Activated T-helper 17 cell treated with anti-CD3 and anti-CD28 coated beads, Interleukin-2, amount 50 U/mL, for 72 hours (primary cell): ENCODE measurements around the gene LARGE1. TPM values are rescaled to one million over a fixed set of nuclear protein-coding genes. Genes with fewer than 3 reads are reported as not detected.

ENCODE experiments used
- ATAC-seq: fragments of 150-1000 bp; cut with Tn5 transposase; replicated peaks from 2 replicates; pipeline ENCODE4 v1.10.0; 2021; ENCODE audit warnings: mild to moderate bottlenecking, moderate library complexity
- H3K27ac Mint-ChIP-seq: one replicate; pipeline ENCODE4 v1.8.0; 2022; ENCODE audit warnings: mixed read lengths
- H3K27me3 Mint-ChIP-seq: one replicate; pipeline ENCODE4 v1.8.0; 2022; ENCODE audit warnings: mixed read lengths
- H3K36me3 Mint-ChIP-seq: one replicate; pipeline ENCODE4 v1.8.0; 2022; ENCODE audit warnings: low read depth, mild to moderate bottlenecking, mixed read lengths
- H3K4me1 Mint-ChIP-seq: one replicate; pipeline ENCODE4 v1.8.0; 2022; ENCODE audit warnings: mixed read lengths
- H3K4me3 Mint-ChIP-seq: one replicate; pipeline ENCODE4 v1.8.0; 2022; ENCODE audit warnings: mild to moderate bottlenecking, mixed read lengths
- H3K9me3 Mint-ChIP-seq: one replicate; pipeline ENCODE4 v1.8.0; 2022; ENCODE audit warnings: mixed read lengths
- total RNA-seq, 2 donors: library from RNA; stranded (reverse); gene quantifications; one replicate each; pipeline ENCODE4 v1.2.3, GENCODE V29; 2022

The LARGE1 gene
- total RNA-seq, 2 donors from 2014 or later = 0.45 to 0.73 TPM

DNA sequence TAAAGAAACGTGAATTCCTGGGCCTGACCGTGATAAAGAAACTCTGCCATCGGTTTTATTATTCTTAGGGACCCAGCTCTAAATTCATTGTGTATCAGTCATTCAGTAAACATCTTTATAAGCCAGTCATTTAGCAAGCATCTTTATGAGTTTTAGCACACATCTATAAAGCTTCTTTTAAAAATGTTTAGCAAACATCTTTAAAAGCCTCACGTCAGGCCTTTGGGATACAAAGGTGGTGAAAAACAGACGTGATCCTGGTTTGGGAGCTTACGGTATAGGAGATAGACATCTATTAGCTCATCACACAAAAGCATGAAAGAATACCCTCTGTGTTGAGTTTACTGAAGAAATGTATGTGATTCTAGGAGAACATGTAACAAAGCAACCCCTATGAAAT, 320.2 kb downstream of the LARGE1 start:
- Mint-ChIP-seq H3K36me3 (no peaks in the 10 kb centered on the region), H3K27me3 (no peaks in the 10 kb centered on the region), H3K4me3 (no peak overlapping the region), H3K9me3 (peaks cover 6% of the 10 kb centered on the region), H3K27ac (no peak overlapping the region), H3K4me1 (no peaks in the 10 kb centered on the region)
- no peak for ATAC-seq

DNA sequence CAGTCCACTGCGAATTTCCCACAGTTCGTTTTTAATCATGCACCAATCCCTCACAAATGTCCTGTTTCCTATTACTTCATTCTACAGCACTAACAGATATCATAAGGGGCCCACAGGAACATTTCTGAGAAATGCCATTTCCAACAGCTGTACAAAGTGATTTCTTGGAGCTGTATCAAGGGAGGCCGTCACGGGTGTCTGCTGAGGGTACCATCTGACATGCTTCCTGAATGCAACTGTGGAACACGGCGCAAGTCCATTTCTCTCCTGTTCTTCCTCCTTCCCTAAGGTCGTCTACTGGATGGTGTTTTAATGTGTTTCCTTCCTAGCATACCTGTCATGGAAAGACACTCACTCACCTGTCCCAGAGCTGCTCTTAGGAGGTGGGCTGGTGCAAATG, 320.7 kb downstream of the LARGE1 start:
- no peak for ATAC-seq
- Mint-ChIP-seq H3K27ac (no peak overlapping the region), H3K4me3 (no peak overlapping the region), H3K36me3 (no peaks in the 10 kb centered on the region), H3K9me3 (peaks cover 7% of the 10 kb centered on the region), H3K4me1 (no peaks in the 10 kb centered on the region), H3K27me3 (no peaks in the 10 kb centered on the region)

DNA sequence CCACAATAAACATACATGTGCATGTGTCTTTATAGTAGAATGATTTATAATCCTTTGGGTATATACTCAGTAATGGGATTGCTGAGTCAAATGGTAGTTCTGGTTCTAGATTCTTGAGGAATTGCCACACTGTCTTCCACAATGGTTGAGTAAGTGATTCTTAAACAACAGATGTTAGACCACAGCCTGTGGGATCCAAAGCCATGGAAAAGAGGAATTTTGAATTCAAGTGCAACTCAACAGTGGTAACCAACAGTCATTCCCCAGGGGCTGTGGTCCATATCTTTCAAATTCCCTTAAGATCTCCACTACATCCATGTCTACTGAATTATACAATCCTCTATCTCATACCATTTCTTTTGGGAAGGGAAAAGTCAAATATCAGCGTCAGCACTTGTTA, 321.5 kb downstream of the LARGE1 start:
- no peak overlapping the region for H3K27ac Mint-ChIP-seq
- no peaks in the 10 kb centered on the region for H3K36me3 Mint-ChIP-seq
- peaks cover 11% of the 10 kb centered on the region for H3K9me3 Mint-ChIP-seq
- no peaks in the 10 kb centered on the region for H3K4me1 Mint-ChIP-seq
- no peak overlapping the region for H3K4me3 Mint-ChIP-seq
- no peak for ATAC-seq
- no peaks in the 10 kb centered on the region for H3K27me3 Mint-ChIP-seq

DNA sequence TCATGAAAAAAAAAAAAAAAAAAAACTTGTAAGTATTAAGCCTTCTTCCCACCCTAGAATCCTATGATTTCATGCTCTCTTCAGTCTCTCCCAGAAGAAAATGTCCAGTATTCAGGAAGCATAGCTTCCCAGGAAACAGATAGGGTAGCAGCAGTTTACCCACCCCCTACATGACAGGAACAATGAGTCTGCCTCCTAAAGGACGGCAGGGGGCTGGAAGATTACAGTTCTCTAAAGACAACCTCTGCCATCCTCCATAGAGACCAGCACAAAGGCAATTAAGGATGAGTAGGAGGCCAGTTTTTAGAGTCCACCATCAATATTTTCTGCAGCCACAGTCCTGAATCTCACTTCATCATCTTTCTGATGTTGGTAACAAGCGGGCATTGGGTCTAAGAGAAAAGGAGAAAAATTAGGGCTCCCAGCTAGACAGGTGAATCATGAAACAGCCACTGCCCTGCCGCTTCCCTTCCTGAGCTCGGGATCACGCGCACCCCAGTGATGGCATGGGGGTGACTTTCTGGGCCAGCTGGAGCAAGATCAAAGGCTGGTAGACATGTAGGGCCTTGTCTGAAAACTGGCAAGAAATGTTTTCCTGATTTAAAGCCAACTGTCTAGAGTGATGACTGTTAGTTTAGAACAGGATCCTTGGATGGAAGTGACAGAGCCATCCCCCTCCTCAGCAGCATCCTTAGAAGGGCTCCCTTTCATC, 322.8 kb downstream of the LARGE1 start:
- ATAC-seq = no peak
- Mint-ChIP-seq H3K36me3 (no peaks in the 10 kb centered on the region), H3K4me1 (no peaks in the 10 kb centered on the region), H3K4me3 (no peak overlapping the region), H3K9me3 (peaks cover 11% of the 10 kb centered on the region), H3K27ac (no peak overlapping the region), H3K27me3 (no peaks in the 10 kb centered on the region)

DNA sequence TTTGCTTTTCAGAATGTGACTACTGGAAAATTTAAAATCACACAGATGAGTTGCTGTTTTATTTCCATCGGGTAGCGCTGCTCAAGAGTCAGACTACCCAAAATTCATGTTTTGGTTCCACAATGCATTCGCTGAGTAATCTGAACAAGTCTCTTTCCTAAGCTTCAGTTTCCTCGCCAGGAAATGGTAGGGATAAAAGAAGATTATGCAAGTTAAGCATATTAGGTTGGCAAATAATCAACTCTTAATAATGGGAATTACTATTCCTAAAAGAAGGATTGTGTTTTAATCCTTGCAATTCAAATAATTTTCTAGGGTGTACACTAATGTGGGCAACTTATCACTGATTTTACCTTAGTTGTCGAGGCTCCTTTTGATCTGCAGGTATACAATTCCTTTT, 326.5 kb downstream of the LARGE1 start:
- H3K27me3 Mint-ChIP-seq = no peaks in the 10 kb centered on the region
- ATAC-seq = no peak
- peaks cover 11% of the 10 kb centered on the region for H3K9me3 Mint-ChIP-seq
- no peaks in the 10 kb centered on the region for H3K36me3 Mint-ChIP-seq
- no peaks in the 10 kb centered on the region for H3K4me1 Mint-ChIP-seq
- no peak overlapping the region for H3K4me3 Mint-ChIP-seq
- no peak overlapping the region for H3K27ac Mint-ChIP-seq

DNA sequence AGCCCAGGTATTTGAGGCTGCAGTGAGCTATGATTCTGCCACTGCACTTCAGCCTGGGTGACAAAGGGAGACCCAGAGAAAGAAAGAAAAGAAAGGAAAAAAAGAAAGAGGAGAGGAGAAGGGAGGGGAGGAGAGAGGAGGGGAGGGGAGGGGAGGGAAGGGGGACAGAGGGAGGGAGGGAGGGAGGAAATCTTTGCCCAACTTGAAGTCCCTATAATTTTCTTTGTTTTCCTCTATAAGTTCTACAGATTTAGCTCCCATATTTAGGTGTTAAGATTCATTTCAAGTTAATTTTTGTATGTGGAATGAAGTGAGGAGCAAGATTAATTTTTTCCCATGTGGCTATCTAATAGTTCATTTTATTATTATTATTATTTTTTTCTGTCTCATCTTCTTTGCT, 328.3 kb downstream of the LARGE1 start:
- Mint-ChIP-seq H3K27ac (no peak overlapping the region), H3K4me1 (no peaks in the 10 kb centered on the region), H3K9me3 (peaks cover 11% of the 10 kb centered on the region), H3K27me3 (no peaks in the 10 kb centered on the region), H3K4me3 (no peak overlapping the region), H3K36me3 (no peaks in the 10 kb centered on the region)
- no peak for ATAC-seq

DNA sequence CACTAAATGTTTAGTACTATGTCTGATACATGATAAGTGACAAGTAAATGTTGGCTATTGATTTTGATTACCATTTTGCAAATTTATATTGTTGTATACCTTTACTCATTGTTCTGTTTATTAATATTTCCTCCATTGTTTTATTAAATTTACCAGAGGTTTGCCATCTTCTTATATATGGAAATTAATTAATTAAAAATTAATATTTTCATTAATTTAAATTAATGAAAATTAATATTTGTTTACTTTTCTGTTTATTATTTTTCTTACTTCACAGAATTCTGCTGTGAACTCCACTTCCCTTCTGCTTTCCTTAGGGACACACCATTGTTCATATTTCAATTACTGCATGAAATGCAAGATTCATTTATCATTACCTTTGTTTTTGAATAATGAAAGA, 331.0 kb downstream of the LARGE1 start:
- H3K27ac Mint-ChIP-seq = no peak overlapping the region
- no peaks in the 10 kb centered on the region for H3K27me3 Mint-ChIP-seq
- H3K9me3 Mint-ChIP-seq = peaks cover 6% of the 10 kb centered on the region
- H3K4me3 Mint-ChIP-seq = no peak overlapping the region
- no peaks in the 10 kb centered on the region for H3K4me1 Mint-ChIP-seq
- no peaks in the 10 kb centered on the region for H3K36me3 Mint-ChIP-seq
- ATAC-seq = no peak

DNA sequence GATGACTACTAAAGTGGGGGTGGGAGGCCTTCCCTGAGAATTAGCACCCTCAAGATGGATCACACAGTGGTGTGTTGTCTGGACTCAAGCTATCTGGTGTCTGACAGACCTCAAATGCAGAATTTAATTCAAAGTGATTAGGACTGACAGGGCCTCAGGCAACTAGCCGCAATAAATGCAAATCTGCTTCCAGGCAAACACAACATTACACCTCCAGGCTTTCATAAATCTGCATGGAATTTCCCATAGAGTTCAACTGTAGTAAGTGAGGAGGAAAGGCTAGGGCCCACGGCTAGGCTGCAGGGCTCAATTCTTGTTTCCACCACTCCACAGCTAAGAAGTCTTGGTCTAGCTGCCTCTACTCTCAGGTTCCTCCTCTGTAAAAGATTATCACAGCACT, 331.4 kb downstream of the LARGE1 start:
- no peaks in the 10 kb centered on the region for H3K4me1 Mint-ChIP-seq
- H3K4me3 Mint-ChIP-seq = no peak overlapping the region
- H3K27me3 Mint-ChIP-seq = no peaks in the 10 kb centered on the region
- no peaks in the 10 kb centered on the region for H3K36me3 Mint-ChIP-seq
- H3K27ac Mint-ChIP-seq = no peak overlapping the region
- H3K9me3 Mint-ChIP-seq = peaks cover 4% of the 10 kb centered on the region
- no peak for ATAC-seq

DNA sequence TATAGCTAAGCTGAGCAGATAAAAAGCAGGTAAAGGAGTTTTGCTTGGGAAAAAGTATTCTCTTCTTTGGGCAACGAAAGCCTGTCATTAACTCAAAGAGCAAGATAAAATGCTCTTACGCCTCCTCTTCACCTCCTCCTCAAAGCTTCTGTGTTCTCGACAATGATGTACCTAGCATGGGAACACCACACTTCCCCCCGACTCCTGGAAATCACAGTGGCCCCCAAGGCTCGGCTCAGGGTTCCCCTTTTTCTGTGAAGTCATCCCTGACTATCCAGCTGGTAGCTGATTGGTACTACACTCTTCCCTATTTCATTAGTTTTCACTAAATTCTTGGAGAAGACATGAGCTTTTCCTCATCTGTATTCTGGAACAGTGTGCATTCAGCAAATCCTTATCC, 336.1 kb downstream of the LARGE1 start:
- Mint-ChIP-seq H3K9me3 (no peaks in the 10 kb centered on the region), H3K27me3 (no peaks in the 10 kb centered on the region), H3K27ac (no peak overlapping the region), H3K4me1 (no peaks in the 10 kb centered on the region), H3K4me3 (no peak overlapping the region), H3K36me3 (no peaks in the 10 kb centered on the region)
- no peak for ATAC-seq

DNA sequence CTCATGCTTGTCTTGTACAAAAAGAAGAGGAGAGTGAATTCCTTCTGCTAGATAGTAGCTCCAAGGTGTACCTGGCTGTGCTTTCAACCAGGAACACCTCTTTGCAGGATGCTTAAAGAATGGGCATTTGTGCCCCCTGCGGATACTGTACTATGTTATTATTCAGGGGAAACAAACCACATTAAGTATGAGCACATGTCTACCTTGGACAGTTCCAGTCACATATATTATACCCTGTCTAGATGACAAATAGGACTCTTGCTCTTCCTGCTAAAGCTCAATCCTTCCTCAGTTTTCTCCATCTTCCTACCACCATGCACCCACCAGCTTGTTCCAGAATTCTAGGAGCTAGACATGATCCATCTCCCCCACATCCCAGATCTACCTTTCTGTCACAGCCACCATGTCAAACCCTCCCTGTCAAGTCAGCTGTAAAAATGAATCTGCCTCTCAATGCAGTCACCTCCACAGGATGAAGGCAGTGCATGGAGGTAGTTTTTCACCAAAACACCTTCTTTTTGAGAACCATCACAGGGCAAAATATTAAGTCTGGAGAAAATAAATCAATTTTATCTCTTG, 337.4 kb downstream of the LARGE1 start:
- H3K9me3 Mint-ChIP-seq = no peaks in the 10 kb centered on the region
- H3K4me3 Mint-ChIP-seq = no peak overlapping the region
- no peak overlapping the region for H3K27ac Mint-ChIP-seq
- no peak for ATAC-seq
- H3K4me1 Mint-ChIP-seq = no peaks in the 10 kb centered on the region
- H3K36me3 Mint-ChIP-seq = no peaks in the 10 kb centered on the region
- H3K27me3 Mint-ChIP-seq = no peaks in the 10 kb centered on the region

DNA sequence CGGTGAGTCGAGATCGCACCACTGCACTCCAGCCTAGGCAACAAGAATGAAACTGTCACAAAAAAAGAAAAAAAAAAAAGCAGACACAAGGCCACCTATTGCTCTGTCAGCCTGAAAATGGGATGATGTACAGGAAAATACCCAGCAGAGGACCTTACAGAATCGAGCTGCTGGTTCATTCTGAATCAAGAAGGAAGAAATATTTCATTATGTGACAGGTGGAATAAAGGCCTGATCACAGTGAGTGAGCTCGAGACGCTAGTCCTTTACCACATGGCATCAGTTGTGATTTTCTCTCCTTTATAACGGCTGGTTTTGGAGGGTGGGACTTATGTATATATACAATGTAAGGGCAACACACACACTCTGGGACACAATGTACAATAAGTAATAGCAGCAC, 340.0 kb downstream of the LARGE1 start:
- H3K27me3 Mint-ChIP-seq = no peaks in the 10 kb centered on the region
- H3K4me3 Mint-ChIP-seq = no peak overlapping the region
- H3K4me1 Mint-ChIP-seq = no peaks in the 10 kb centered on the region
- H3K36me3 Mint-ChIP-seq = no peaks in the 10 kb centered on the region
- no peak overlapping the region for H3K27ac Mint-ChIP-seq
- ATAC-seq = no peak
- H3K9me3 Mint-ChIP-seq = no peaks in the 10 kb centered on the region

DNA sequence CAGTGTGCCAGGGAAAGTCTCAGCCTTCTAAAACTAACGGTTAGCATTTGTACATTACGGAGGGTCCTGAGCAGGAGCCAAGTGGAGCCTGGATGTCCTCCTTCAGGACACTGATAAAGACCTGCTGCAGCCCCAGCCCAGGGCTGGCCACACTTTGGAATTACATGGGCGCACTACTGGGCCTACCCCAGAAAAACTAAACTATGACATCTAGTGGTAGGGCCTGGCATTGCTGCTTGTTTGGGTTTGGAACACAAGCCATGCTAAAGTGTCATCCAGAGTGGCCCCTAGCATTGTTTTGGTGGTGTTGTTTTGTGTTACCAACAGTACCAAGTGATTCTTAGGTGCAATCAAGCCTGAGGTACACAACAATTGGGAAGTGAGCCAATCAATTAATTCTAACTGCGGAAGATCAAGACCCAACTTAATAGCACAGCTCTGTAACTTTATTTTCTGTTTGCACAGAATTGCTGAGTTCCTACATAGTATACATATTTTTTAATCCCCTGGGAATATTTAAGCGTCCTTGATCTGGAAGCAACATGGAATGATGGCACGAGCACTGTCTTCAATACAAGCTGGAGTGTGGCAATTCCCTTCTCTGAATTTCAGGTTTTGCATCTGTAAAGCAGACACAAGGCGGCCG, 340.7 kb downstream of the LARGE1 start:
- ATAC-seq = peak; percentile 52
- no peaks in the 10 kb centered on the region for H3K4me1 Mint-ChIP-seq
- H3K36me3 Mint-ChIP-seq = no peaks in the 10 kb centered on the region
- H3K9me3 Mint-ChIP-seq = no peaks in the 10 kb centered on the region
- no peaks in the 10 kb centered on the region for H3K27me3 Mint-ChIP-seq
- no peak overlapping the region for H3K4me3 Mint-ChIP-seq
- H3K27ac Mint-ChIP-seq = no peak overlapping the region

DNA sequence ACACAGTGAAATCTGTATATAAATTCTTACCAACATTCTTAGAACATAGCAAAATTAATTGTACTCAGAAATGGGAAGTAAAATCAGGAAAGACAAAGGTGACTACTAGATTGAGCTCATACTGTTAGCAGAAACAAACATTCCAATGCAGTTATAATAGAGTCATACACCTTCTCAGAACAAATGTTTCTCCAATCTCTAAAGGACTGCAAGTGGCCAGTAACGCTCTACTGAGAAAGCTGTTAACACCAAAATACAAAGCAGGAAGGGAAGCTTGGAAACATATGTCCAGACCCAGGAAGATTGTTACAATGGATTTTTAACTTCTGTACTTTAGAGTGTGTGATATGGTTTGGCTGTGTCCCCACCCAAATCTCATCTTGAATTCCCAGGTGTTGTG, 341.5 kb downstream of the LARGE1 start:
- Mint-ChIP-seq H3K9me3 (no peaks in the 10 kb centered on the region), H3K4me3 (no peak overlapping the region), H3K27ac (no peak overlapping the region), H3K4me1 (no peaks in the 10 kb centered on the region), H3K27me3 (no peaks in the 10 kb centered on the region), H3K36me3 (no peaks in the 10 kb centered on the region)
- ATAC-seq = no peak

DNA sequence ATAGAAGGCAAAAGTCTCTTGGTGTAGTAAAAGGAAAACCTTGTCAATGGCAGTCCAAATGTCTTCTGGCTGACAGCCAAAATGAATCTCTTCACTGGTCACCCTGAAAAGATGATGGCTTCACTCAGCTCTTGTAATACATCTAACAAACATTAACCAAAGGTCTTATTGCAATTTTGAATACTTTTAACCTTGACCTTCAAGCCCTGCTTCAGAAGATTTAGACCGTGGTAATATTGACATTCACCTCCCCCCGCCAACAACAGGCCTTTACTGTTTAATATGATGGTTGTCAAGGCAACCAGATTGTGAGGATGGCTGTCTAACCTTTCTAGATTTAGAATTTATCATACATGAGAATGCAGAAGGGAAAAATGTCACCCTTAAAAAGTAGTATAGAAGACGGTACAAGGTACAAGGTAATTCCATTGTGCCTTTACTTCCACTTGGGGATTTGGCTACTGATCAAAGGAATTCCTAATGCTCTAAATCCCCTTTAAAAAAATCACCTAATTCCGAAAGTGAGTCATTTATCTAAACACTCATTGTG, 342.3 kb downstream of the LARGE1 start:
- no peak for ATAC-seq
- Mint-ChIP-seq H3K27me3 (no peaks in the 10 kb centered on the region), H3K4me3 (no peak overlapping the region), H3K36me3 (no peaks in the 10 kb centered on the region), H3K27ac (no peak overlapping the region), H3K4me1 (no peaks in the 10 kb centered on the region), H3K9me3 (no peaks in the 10 kb centered on the region)

DNA sequence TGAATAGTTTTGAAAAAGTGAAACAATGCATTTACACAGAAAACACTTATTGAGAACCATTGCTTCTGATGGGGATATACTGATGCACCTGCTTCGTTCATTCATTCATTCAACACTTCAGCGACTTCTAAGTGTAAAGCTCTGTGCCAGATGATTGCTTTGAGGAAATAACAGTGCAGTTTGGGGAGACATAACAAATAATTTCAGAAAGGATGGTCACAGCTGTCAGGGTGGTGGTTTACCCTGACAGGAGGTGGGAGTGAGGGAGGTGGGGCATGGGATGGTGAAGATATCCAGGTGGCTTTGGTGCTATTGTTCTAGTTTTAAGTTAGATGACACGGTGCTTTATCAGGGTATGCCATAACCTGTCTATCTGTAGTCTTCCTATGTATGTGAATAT, 344.1 kb downstream of the LARGE1 start:
- no peak overlapping the region for H3K4me3 Mint-ChIP-seq
- no peak for ATAC-seq
- H3K9me3 Mint-ChIP-seq = no peaks in the 10 kb centered on the region
- H3K27me3 Mint-ChIP-seq = no peaks in the 10 kb centered on the region
- H3K4me1 Mint-ChIP-seq = no peaks in the 10 kb centered on the region
- no peaks in the 10 kb centered on the region for H3K36me3 Mint-ChIP-seq
- no peak overlapping the region for H3K27ac Mint-ChIP-seq
